Measurements from ENCODE around the gene JTB.
A peak's percentile ranks its signal among the peaks of the same experiment; 100 is the strongest.

Gene JTB

GRCh38 chr1:153953859-153954365 is 23.6 kb downstream of the JTB start:
- DNase-seq: no peak

- DNase-seq: no peak
Observed at GRCh38 chr1:153951801-153952200, 25.7 kb downstream of the JTB start.

- DNase-seq: no peak
Observed at GRCh38 chr1:153951183-153951582, 26.3 kb downstream of the JTB start.

DNA sequence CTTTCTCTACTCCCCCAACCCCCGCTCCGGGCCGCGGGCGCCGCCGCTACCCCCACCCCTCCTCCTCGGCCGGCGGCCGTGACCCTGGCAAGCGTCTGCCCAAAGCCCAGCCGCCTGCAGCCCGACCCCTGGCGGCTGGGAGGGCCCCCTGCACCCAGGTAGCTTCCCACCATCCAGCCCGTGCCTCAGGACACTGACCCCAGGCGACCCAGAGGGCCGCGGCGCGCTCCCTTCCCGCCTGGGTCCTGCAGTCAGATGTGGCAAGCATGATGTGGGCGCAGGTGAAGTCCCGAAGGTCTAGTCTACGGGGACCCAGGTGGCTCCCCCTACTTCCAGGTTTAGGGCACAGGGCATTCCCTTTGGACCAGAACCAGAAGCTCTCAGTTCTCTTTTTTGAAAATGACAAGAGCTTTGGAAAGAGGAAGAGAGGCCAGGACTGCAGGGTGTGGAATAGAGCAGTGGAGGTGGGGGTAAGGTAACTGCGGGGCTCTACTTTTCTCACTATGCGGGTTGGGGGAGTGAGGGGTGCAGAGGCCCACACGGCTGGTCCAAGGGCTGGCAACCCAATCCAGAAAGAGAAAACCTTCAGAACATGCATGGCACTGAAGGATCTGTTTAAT is 30.7 kb downstream of the JTB start, which contains the start of gene DENND4B:
DENND4B (minus strand) TSS at position 97 of the 620 bp plus-strand sequence. CDS start 2,344 bp downstream, outside the sequence.
- DNase-seq: peak; percentile 72 to 84

- peak in 1 of 2 experiments; percentile 45 for DNase-seq
Observed at GRCh38 chr1:153945795-153946621, 31.5 kb downstream of the JTB start.

DNA sequence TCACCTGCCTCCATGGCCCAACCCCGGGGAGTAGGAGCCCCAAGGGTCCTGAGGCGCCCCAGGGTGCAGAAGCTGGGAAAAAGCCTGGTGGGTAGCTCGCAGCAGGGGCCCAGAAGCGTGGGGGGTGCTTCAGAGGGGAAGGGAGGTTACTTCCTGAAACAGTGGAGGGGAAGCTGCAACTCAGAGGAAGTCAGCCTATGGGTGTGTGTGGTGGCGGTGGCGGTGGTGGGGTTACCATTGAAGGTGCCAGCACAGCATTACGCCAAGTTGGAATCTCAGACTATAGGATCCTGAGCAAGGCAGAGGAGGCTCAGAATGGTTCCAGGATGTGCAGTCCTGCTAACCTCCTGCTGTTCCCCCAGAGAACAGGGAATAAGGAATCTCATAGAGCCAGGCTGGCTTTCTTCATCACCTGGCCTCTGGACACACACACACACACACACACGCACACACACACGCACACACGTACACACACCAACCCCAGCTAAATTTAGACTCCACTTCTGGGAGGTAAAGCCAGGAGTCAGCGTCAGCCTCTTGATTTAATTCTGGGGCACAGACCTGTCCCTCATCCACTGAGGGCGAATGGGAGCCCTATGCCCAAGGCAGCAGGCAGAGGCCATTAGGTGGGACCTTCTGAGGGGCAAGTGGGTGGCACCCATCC is 32.2 kb downstream of the JTB start:
- DNase-seq: no peak

GRCh38 chr1:153944827-153945117 is 32.7 kb downstream of the JTB start:
- DNase-seq: no peak

DNA sequence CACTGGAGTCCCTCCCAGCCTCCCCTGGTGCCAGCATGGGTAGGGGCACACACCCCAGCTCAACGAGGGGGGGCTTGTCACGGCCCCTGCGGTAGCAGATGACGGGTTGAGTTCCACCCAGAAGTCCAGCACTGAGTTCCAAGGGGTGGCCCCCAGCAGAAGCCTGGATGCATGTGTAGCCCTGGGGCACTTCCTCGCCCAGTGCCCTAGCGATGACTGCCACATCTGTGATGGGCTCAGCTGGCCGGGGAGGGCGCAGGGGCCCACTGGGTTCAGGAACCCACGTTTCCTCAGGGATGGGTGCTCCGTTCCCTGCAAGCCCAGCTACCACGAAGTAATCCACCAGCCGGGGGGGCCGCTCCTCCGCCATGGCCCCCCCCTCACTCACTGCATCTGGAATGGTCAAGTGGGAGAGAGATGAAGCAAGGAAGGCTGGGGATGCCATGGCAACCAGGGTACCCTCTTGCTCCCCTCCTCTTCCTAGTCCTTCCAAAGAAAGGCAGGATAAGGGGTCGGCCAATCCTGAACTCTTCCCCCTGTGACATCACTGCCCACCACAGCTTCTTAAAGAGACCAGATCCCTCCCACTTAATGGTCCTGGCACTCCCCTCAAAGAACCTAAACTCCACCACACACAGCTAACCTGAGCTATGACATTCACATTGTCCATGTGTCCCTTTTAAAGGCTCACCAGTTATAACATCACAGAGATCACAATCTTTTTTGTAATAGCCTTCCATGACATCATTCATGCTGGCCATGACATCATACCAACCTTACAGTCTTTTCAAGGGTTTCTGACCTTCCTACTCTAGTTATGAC is 33.3 kb downstream of the JTB start:
- no peak for DNase-seq

- DNase-seq: no peak
Observed at GRCh38 chr1:153942766-153943549, 34.5 kb downstream of the JTB start.

DNA sequence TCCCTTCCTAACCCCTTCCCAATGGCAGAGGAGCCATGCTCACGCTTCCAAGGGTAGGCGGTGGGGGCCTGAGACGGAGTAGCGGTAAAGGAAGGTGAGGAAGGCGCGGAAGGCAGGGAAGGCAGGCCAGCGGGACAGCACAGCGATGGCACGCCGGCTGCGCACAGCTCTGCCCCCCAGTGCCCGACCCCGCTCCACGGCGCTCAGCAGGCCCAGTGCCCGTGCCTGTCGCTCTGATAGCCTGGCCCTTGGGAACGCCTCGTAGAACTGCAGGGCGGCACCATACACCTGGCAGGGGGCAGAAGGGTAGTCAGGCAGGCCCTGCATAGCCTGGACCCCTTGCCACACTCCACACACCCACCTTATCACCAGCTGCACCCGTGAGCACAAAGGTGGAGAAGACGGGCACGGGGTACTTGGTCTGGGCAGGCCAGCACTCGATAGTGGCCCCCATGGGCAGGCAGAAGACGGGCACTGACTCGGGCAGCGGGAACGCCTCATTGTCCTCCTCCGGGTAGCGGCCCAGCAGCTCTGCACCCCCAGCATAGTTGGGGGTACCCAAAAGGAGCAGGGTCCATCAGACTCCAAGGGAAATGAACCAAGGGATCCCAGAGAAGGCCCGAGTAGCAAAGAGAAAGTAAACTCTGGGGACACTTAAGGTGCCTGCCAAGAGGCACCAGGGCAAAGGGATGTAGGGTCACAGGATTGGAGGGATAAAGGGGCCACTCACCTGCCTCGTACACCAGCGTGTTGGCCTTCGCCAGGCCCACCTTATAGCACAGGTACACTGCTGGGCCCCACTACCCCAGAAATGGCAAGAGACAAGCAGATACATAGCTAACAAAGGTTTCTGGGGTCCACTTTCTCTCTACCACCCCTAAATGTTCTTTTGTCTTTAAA is 35.4 kb downstream of the JTB start:
- no peak for DNase-seq

DNA sequence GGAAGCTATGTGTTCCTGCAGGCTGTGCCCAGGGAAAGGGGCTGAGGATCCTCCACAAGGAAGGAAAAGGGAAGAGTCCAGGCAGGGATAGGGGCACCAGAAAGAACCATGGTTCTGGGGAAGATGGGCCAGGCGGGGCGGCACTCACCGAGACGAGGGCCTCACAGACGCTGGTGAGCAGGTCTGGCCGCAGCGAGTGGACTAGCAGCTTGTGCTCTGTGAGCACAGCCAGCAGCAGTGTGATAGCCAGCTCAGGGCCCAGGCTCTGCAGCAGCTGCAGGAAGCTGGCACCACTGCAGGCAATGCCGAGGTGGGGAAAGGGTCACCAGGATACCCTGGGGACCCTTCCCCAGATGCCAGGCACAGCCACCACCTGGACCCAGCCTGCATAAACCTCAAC is 36.7 kb downstream of the JTB start:
- DNase-seq: no peak

- DNase-seq: no peak
Observed at GRCh38 chr1:153939476-153939875, 38.0 kb downstream of the JTB start.

DNA sequence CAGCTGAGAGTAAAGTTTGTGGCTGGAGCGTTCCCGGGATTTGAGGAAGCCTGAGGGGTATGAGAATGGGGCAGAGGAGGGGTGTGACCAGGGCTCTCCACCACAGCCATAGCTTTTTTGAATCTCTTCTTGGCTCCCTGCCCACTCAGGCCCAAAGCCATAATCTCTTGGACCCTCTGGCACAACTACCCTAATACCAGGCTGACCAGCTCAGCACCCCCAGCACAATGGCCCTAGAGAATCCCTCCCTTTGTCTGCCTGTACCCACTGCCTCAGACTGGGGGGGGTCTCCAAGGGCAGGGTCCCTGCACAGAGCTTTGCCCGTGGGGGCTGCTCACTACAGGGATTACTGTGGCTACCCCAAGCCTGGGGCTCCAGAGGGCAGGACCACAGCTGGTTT is 38.5 kb downstream of the JTB start:
- DNase-seq: no peak

DNA sequence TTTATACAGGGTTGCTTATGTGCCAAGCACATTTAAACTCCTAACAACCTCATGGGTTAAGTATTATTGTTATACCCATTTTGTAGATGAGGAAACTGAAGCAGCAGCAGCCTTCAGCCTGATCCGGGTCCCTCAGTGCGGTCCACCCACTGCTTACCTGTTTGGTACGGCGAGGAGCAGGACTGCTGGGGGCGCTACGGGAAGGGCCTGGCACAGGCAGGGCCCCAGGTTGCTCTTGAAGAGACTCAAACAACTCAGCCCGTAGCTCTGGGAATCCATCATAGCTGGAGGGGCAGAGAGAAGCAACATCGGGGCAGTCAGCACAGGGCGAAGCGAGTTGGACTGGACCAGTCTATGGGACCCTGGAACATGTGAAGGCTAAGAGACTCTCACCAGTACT is 40.1 kb downstream of the JTB start:
- DNase-seq: no peak

- no peak for DNase-seq
Observed at GRCh38 chr1:153936011-153936802, 41.3 kb downstream of the JTB start.

- no peak for DNase-seq
Observed at GRCh38 chr1:153934746-153935145, 42.7 kb downstream of the JTB start.

DNA sequence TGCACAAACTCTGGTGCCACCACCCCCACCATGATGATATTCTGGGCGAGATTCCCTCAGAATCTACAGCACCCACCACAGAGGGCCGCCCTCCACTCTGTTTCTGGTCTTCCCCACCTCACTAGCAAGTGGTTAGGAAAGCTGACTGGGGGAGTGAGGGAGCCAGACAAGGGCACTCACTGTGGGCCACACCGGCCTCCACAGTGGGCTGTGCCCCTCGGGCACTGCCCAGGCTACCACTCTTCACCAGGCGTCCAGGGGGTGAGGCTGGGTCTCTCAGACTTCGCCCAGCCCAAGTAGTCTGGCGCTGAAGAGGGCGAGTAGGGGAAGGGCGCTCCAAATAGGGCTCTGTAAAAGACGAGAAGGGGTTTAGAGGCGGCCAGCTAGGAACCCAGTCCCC is 43.5 kb downstream of the JTB start:
- DNase-seq: no peak

- no peak for DNase-seq
Observed at GRCh38 chr1:153933430-153933829, 44.0 kb downstream of the JTB start.

- no peak for DNase-seq
Observed at GRCh38 chr1:153932156-153933131, 45.0 kb downstream of the JTB start.
